GM21367 (cell line): ENCODE data around the gene KCNJ11.

ENCODE experiments used
- ATAC-seq: cut with Tn5 transposase; IDR thresholded peaks from one replicate; pipeline ENCODE4 v1.9.1; 2021; ENCODE audit not compliant: unreplicated experiment

KCNJ11 gene

GRCh38 chr11:17410606-17411379 lies 22.3 kb upstream of the KCNJ11 start:
- no peak for ATAC-seq

- no peak for ATAC-seq
Observed at GRCh38 chr11:17408641-17409040, 20.2 kb upstream of the KCNJ11 start.

GRCh38 chr11:17408026-17408425 lies 19.6 kb upstream of the KCNJ11 start:
- ATAC-seq: no peak

GRCh38 chr11:17407575-17407974 lies 19.1 kb upstream of the KCNJ11 start:
- no peak for ATAC-seq

- no peak for ATAC-seq
Observed at GRCh38 chr11:17406818-17407149, 18.3 kb upstream of the KCNJ11 start.

GRCh38 chr11:17406082-17406817 lies 17.8 kb upstream of the KCNJ11 start:
- no peak for ATAC-seq

- ATAC-seq: no peak
Observed at GRCh38 chr11:17405232-17406005, 17.0 kb upstream of the KCNJ11 start.

- ATAC-seq: no peak
Observed at GRCh38 chr11:17403980-17404759, 15.7 kb upstream of the KCNJ11 start.

GRCh38 chr11:17402486-17402885 lies 14.0 kb upstream of the KCNJ11 start:
- no peak for ATAC-seq

GRCh38 chr11:17401841-17402240 lies 13.4 kb upstream of the KCNJ11 start:
- ATAC-seq: no peak

- ATAC-seq: no peak
Observed at GRCh38 chr11:17401316-17401715, 12.9 kb upstream of the KCNJ11 start.

- ATAC-seq: no peak
Observed at GRCh38 chr11:17400048-17400775, 11.8 kb upstream of the KCNJ11 start.

- ATAC-seq: no peak
Observed at GRCh38 chr11:17399236-17399635, 10.8 kb upstream of the KCNJ11 start.

GRCh38 chr11:17397311-17398002 lies 9.0 kb upstream of the KCNJ11 start:
- no peak for ATAC-seq

GRCh38 chr11:17396598-17397310 lies 8.3 kb upstream of the KCNJ11 start:
- no peak for ATAC-seq

- ATAC-seq: no peak
Observed at GRCh38 chr11:17395978-17396377, 7.5 kb upstream of the KCNJ11 start.

- ATAC-seq: no peak
Observed at GRCh38 chr11:17395554-17395961, 7.1 kb upstream of the KCNJ11 start.

GRCh38 chr11:17394743-17395390 lies 6.4 kb upstream of the KCNJ11 start:
- no peak for ATAC-seq

- no peak for ATAC-seq
Observed at GRCh38 chr11:17393472-17393871, 5.0 kb upstream of the KCNJ11 start.
